Keratinocyte (primary cell): ENCODE results near the gene UPP1. TPM values are rescaled to one million over a fixed set of nuclear protein-coding genes. Genes with fewer than 3 reads are reported as not detected.

Source experiments
- DNase-seq: peaks from one replicate; pipeline ENCODE4 v3.0.0-alpha.2; 2011; ENCODE audit warnings: low read depth, missing footprints, low spot score
- FAIRE-seq: peaks from 2 replicates; lab custom pipeline; 2011; peaks lifted over from hg19 to GRCh38; lab: Jason Lieb, UNC
- H2AFZ ChIP-seq: 2 replicates; pipeline ENCODE4 v1.6.0; 2012; ENCODE audit warnings: low read length, control low read depth, inconsistent platforms; ENCODE audit not compliant: control insufficient read depth
- H3K27ac ChIP-seq: 2 replicates; pipeline ENCODE4 v1.5.1; 2011; ENCODE audit warnings: low read length; ENCODE audit not compliant: control insufficient read depth, insufficient read depth
- H3K27me3 ChIP-seq: 3 replicates; pipeline ENCODE4 v1.6.0; 2011; ENCODE audit warnings: low read length; ENCODE audit not compliant: control insufficient read depth, insufficient read depth; ENCODE audit errors: extremely low read depth
- H3K36me3 ChIP-seq, 2 experiments: 2 replicates in 1 of 2; 3 replicates in 1 of 2; pipeline ENCODE4 v1.5.1; 2011; ENCODE audit warnings: low read length in 2 of 2, mild to moderate bottlenecking in 1 of 2; ENCODE audit not compliant: control insufficient read depth in 2 of 2, insufficient read depth in 2 of 2; ENCODE audit errors: extremely low read depth in 1 of 2
- H3K4me1 ChIP-seq: 3 replicates; pipeline ENCODE4 v1.5.1; 2011; ENCODE audit warnings: low read length; ENCODE audit not compliant: control insufficient read depth, insufficient read depth; ENCODE audit errors: extremely low read depth
- H3K4me2 ChIP-seq: 3 replicates; pipeline ENCODE4 v1.6.0; 2011; ENCODE audit warnings: low read depth, low read length; ENCODE audit not compliant: control insufficient read depth, insufficient read depth; ENCODE audit errors: extremely low read depth
- H3K4me3 ChIP-seq, 3 experiments: fragments of 200-600 bp in 1 of 3; sonication (generic) in 1 of 3; 2 replicates in 2 of 3; 3 replicates in 1 of 3; pipeline ENCODE4 v1.5.1; 2011 to 2016; ENCODE audit warnings: low read length in 3 of 3, mild to moderate bottlenecking in 3 of 3, control low read depth in 2 of 3, inconsistent platforms in 1 of 3, low read depth in 1 of 3, mixed read lengths in 1 of 3, mixed run types in 1 of 3, moderate library complexity in 1 of 3; ENCODE audit not compliant: control insufficient read depth in 2 of 3, insufficient read depth in 2 of 3; ENCODE audit errors: extremely low read depth in 1 of 3
- H3K79me2 ChIP-seq: 2 replicates; pipeline ENCODE4 v1.6.0; 2012; ENCODE audit warnings: low read length; ENCODE audit not compliant: control insufficient read depth, insufficient read depth
- H3K9ac ChIP-seq: 3 replicates; pipeline ENCODE4 v1.6.0; 2011; ENCODE audit warnings: low read length; ENCODE audit not compliant: control insufficient read depth, insufficient read depth; ENCODE audit errors: extremely low read depth
- H3K9me1 ChIP-seq: 3 replicates; pipeline ENCODE4 v1.6.0; 2011; ENCODE audit warnings: low read length; ENCODE audit not compliant: control insufficient read depth, insufficient read depth; ENCODE audit errors: extremely low read depth
- H3K9me3 ChIP-seq: 2 replicates; pipeline ENCODE4 v1.5.1; 2012; ENCODE audit warnings: low read depth, low read length; ENCODE audit not compliant: control insufficient read depth
- H4K20me1 ChIP-seq: 3 replicates; pipeline ENCODE4 v1.6.0; 2011; ENCODE audit warnings: low read length; ENCODE audit not compliant: control insufficient read depth, insufficient read depth; ENCODE audit errors: extremely low read depth
- EZH2 ChIP-seq: IDR thresholded peaks from one replicate; pipeline ENCODE4 v1.6.1; 2012; ENCODE audit warnings: inconsistent platforms, mild to moderate bottlenecking, low read length, moderate library complexity
- dilution Hi-C: fragments of 300-500 bp; cut with MboI; formaldehyde crosslinking; loops from one replicate; pipeline ENCODE4 v1.7.0; 2020; ENCODE audit warnings: low sequenced_read_pairs; ENCODE audit not compliant: extremely low pct_ligation_motif_present
- polyA plus RNA-seq, 5 experiments: library from polyadenylated mRNA; depleted of rRNA in 3 of 5; stranded (reverse) in 3 of 5; stranded (forward) in 1 of 5; unstranded in 1 of 5; fragments of >200 nt; gene quantifications; 1 replicate in 1 of 5; 2 replicates in 3 of 5; 3 replicates in 1 of 5; pipeline versions ENCODE4 v1.2.1 to v1.2.3, GENCODE V29; 2011 to 2012; ENCODE audit warnings: missing spikeins in 2 of 5, low read depth in 1 of 5, low replicate concordance in 1 of 5
- TF ChIP-seq, protein P1 (sequence below), 3 experiments: IDR thresholded peaks in 1 of 3; conservative IDR thresholded peaks in 1 of 3; optimal IDR thresholded peaks in 1 of 3; 2 replicates in 2 of 3; 3 replicates in 1 of 3; pipeline versions ENCODE3 to v1.5.1; 2011; ENCODE audit warnings: low read length in 3 of 3, mild to moderate bottlenecking in 3 of 3, moderate library complexity in 2 of 3, control low read depth in 1 of 3, inconsistent platforms in 1 of 3; ENCODE audit not compliant: insufficient read depth in 2 of 3; ENCODE audit errors: extremely low read depth in 1 of 3

UPP1 gene
- polyA plus RNA-seq, 1 donor (not counting 4 experiments of a cell fraction or from before 2014, with no cell fraction given): 202 TPM

DNA sequence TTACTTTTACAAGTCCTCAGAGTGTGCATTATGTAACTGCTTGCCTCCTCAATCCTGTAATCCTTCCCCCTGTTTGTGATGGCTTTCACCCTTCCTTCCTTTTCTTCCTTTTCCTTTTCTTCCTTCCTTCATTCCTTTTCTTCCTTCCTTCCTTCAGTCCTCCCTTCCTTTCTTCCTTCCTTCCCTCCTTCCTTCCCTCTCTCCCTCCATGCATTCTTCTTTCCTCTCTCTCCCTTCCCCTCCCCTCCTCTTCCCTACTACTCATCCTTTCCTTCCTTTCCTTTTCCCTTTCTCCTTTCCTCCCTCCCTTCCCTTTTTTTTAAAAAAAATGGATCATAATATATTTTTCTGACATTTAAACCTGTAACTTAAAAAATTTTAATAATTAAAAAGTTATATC lies 60.0 kb downstream of the UPP1 start:
- H3K27me3 ChIP-seq: no peaks in the 10 kb centered on the region
- H3K4me2 ChIP-seq: no peak overlapping the region
- no peak for TF ChIP-seq EZH2
- TF ChIP-seq, protein P1, sequence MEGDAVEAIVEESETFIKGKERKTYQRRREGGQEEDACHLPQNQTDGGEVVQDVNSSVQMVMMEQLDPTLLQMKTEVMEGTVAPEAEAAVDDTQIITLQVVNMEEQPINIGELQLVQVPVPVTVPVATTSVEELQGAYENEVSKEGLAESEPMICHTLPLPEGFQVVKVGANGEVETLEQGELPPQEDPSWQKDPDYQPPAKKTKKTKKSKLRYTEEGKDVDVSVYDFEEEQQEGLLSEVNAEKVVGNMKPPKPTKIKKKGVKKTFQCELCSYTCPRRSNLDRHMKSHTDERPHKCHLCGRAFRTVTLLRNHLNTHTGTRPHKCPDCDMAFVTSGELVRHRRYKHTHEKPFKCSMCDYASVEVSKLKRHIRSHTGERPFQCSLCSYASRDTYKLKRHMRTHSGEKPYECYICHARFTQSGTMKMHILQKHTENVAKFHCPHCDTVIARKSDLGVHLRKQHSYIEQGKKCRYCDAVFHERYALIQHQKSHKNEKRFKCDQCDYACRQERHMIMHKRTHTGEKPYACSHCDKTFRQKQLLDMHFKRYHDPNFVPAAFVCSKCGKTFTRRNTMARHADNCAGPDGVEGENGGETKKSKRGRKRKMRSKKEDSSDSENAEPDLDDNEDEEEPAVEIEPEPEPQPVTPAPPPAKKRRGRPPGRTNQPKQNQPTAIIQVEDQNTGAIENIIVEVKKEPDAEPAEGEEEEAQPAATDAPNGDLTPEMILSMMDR (optimal IDR thresholded peaks at IDR 0.05 in 1 of 3, IDR thresholded peaks at IDR 0.05 in 1 of 3, conservative IDR thresholded peaks at IDR 0.05 in 1 of 3; ENCODE audit: extremely low read depth in 1 of 3, insufficient read depth in 2 of 3, low read length in 3 of 3): no peak
- no peaks in the 10 kb centered on the region for H3K9me1 ChIP-seq
- no peak overlapping the region for H3K9ac ChIP-seq
- no peaks in the 10 kb centered on the region for H3K36me3 ChIP-seq
- no peaks in the 10 kb centered on the region for H3K9me3 ChIP-seq
- no peak overlapping the region for H3K4me3 ChIP-seq
- no peaks in the 10 kb centered on the region for H3K4me1 ChIP-seq
- no peak overlapping the region for H2AFZ ChIP-seq
- DNase-seq: no peak
- dilution Hi-C loops: no loop called here
- no peaks in the 10 kb centered on the region for H4K20me1 ChIP-seq
- no peaks in the 10 kb centered on the region for H3K79me2 ChIP-seq
- no peak overlapping the region for H3K27ac ChIP-seq
- FAIRE-seq: no peak

DNA sequence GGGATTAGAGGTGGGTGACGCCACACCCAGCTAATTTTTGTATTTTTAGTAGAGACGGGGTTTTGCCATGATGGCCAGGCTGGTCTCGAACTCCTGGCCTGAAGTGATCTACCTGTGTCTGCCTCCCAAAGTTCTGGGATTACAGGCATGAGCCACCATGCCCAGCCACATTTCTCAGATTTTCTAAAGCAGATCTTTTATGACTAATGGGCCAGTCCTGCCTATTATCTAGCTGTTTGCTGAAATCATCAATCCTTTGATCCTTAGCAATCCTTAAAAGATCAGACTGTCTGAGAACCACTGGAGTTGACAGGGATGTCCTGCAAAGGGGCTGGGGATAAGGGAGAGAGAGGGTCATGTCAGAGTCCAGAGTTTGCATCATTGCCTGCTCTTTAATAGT lies 61.0 kb downstream of the UPP1 start:
- Histone ChIP-seq H3K4me1 (no peaks in the 10 kb centered on the region), H3K27me3 (no peaks in the 10 kb centered on the region), H4K20me1 (no peaks in the 10 kb centered on the region), H2AFZ (no peak overlapping the region), H3K27ac (no peak overlapping the region), H3K9me3 (no peaks in the 10 kb centered on the region), H3K9me1 (no peaks in the 10 kb centered on the region), H3K4me2 (no peak overlapping the region), H3K9ac (no peak overlapping the region), H3K4me3 (no peak overlapping the region), H3K79me2 (no peaks in the 10 kb centered on the region), H3K36me3 (no peaks in the 10 kb centered on the region)
- DNase-seq (no peak), FAIRE-seq (no peak)
- TF ChIP-seq EZH2: no peak
- TF ChIP-seq, protein P1 (optimal IDR thresholded peaks at IDR 0.05 in 1 of 3, IDR thresholded peaks at IDR 0.05 in 1 of 3, conservative IDR thresholded peaks at IDR 0.05 in 1 of 3; ENCODE audit: extremely low read depth in 1 of 3, insufficient read depth in 2 of 3, low read length in 3 of 3): no peak
- dilution Hi-C loops: no loop called here
